RCC 7860 (cell line): ENCODE results near the gene TWIST1.

Experiments used
- DNase-seq: peaks from one replicate; pipeline ENCODE4 v3.0.0-alpha.2; 2015; ENCODE audit warnings: low spot score
- FAIRE-seq: peaks from 2 replicates; lab custom pipeline; 2012; peaks lifted over from hg19 to GRCh38; lab: Jason Lieb, UNC

Gene TWIST1

GRCh38 chr7:19117091-19117869, at the start of gene TWIST1:
TWIST1 (minus strand) TSS chr7:19117636; CDS start chr7:19117321, 315 bp downstream.
- no peak for DNase-seq
- no peak for FAIRE-seq

- FAIRE-seq: no peak
- DNase-seq: no peak
These were observed 44.2 kb upstream of the TWIST1 start for GRCh38 chr7:19161671-19162070.

GRCh38 chr7:19146699-19147098, 29.3 kb upstream of the TWIST1 start:
- FAIRE-seq (no peak), DNase-seq (no peak)

- DNase-seq (no peak), FAIRE-seq (no peak)
These were observed 28.1 kb upstream of the TWIST1 start for GRCh38 chr7:19145434-19146115.

- no peak for FAIRE-seq
These were observed 27.4 kb upstream of the TWIST1 start, which contains the start of gene FERD3L for GRCh38 chr7:19144661-19145433. FERD3L (minus strand) TSS chr7:19145421; CDS start chr7:19145362, 59 bp downstream.

DNA sequence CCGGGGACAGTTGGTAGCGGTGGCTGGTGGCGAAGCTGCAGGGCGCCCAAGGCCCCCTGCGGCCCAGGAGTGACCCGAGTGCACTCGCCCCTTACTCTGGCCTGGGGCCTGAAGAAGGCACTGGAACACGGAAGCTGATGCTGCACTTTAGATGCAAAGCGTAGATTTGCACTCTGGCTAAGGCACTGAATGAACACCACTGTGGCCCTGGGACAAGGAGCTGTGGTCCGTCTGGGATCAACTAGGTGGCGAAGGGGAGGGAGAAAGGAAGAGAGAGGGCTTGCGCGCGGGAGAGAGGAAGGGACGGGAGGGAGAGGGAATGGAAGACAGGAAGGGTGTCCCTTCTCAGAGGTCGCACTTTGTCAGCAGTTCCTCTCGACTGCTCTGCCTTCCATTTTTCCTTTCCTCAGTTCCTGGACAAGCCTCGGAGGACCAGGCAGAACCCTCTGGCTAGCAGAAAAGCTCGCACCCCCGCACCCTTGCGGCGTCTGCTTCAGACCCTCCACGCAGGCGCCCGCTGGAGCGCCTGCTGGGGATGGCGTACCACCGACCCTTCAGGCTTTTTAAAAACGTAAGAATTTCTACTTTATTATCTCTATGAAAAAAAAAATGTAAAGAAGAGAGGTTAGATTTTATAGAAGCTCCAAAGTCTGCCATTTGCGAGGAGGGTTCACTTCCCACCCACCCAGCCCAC, 26.6 kb upstream of the TWIST1 start:
- no peak for DNase-seq
- no peak for FAIRE-seq

More at GRCh38 chr7:19144661-19145433, 27.4 kb upstream of the TWIST1 start, which contains the start of gene FERD3L:
- DNase-seq: no peak

DNA sequence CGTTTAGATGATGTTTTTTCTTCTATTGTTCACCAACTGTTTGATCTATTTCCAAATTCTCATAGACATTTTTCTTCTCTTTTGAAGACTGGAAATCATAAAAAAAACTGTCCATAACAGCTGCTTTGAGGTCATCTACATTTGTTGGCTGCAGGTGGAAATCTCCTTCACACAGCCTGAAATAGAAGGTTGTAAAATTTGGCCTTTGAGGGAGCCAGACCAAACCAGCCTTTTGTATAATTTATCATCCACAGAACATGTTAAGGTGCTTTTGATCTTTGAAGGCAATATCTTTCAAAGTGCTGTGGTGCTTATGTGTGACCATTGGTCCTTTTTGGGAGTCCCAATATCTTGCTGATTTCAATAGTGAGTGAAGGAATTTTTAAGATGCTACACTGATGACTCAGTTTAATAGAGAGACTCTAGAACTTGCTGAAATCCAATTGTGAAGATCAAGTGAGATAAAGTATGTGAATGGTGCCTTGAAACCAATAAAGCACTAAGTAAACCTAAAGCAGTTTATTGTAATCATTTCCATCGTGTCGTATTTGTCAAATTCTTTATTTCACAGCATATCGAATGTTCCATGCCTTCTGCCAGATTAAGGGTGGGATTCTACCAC, 22.4 kb upstream of the TWIST1 start:
- FAIRE-seq: no peak
- DNase-seq: no peak

DNA sequence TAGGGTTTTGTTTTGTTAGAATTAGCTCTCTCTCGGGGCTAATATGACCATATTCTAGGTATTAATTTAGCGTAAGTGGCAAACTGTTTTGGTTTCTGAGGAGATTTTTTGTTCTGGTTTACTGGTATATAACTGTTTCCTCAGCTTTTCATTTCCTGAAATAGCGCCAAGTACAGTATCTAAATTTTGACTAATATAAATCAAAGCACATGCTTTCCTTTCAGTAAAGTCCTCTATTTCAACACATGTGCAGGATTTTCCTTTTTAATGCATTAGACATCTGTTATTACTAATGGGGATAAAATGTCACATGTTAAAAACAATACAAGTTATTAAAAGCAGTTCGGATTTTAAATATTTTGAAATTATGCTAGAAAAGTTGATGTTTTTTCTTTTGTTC, 16.4 kb upstream of the TWIST1 start:
- no peak for FAIRE-seq

DNA sequence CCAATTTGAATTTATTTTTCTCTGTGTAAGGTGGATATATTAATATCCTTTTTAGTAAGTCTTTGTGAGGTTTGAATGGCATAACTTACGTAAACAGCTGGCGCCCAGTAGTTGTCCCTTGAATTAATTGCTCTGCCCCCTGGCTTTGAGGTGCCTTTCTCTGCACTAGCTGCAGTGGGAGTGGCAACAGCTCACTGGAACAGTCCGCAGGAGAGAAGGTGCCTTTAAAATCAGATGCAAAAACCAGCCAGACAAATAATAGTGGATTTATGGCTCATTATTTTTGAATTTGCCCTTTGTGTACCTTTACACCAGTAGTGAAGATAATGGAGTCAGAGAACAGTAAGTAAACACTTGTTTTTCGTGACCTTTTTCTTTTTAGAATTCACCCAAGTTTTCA, 16.0 kb upstream of the TWIST1 start:
- DNase-seq (no peak), FAIRE-seq (no peak)

More for the DNA sequence above, 16.4 kb upstream of the TWIST1 start:
- DNase-seq: no peak

DNA sequence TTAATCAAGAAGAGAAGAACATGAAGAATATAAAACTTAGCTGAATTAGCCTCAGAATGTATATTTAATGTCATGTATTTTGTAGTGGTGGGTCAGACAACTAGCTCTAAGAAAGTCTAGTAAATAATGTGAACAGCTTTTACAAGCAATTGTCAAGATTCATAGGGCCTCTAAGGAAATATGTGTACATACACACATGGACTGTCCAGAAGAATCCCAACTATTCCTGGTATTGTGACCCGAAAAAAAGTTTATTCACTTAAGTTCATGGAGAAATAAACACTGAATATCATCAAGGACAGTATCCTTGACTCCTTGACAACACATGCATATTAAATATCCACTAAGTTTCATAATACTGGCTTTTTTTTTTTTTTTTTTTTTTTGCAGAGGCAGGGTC, 11.4 kb upstream of the TWIST1 start:
- no peak for FAIRE-seq

GRCh38 chr7:19121977-19122588, 4.6 kb upstream of the TWIST1 start:
- DNase-seq (peak; percentile 32), FAIRE-seq (peak; percentile 62)

More for the DNA sequence above, 11.4 kb upstream of the TWIST1 start:
- no peak for DNase-seq

- FAIRE-seq (no peak), DNase-seq (no peak)
These were observed 2.5 kb upstream of the TWIST1 start for GRCh38 chr7:19119870-19120486.

- no peak for DNase-seq
- no peak for FAIRE-seq
These were observed 1.9 kb upstream of the TWIST1 start for GRCh38 chr7:19119372-19119771.

DNA sequence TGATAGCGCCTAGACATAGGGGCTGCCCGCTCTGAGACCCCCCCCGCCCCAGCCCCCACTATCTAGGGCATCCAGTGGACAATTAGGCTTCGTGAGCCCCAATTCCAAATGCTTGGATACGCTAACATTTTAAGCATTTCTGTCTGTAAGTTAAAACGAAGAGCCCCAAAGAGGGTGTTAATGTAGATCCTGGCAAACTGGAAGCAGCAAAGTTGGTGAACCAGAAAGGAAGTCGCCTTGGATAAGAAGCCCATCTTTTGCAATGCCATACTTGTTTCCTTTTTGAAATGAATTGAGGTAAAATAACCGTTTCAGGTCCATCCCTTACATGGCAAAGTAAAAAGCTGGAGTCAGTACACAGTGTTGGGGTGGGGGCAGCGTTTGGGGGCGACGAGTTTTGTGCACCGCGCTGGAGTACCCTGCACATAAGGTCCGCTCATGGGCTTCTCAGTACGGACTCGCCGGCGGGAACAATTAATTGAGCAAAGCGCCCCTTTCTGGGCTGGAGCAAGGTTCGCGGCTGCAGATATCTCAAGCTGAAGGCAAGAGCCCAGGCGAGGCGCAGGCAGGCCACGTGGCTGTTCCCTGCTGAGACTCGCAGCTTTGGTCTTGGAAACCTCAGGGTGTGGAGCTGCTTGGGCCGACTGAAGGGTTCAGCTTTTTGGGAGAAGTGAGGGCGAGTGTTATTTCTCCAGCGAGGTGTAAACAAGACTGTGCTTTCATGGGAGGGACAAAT, 1.4 kb upstream of the TWIST1 start:
- no peak for DNase-seq
- no peak for FAIRE-seq

- DNase-seq (no peak), FAIRE-seq (no peak)
These were observed 603 bp upstream of the TWIST1 start for GRCh38 chr7:19117870-19118608.

- DNase-seq (no peak), FAIRE-seq (no peak)
These were observed 1.0 kb downstream of the TWIST1 start for GRCh38 chr7:19116121-19117090.

- FAIRE-seq: no peak
- no peak for DNase-seq
These were observed 2.9 kb downstream of the TWIST1 start for GRCh38 chr7:19114551-19114855.
